Measurements from ENCODE around the gene ALDH3A1. TPM values are rescaled to one million over a fixed set of nuclear protein-coding genes. Genes with fewer than 3 reads are reported as not detected.

The ALDH3A1 gene
- polyA plus RNA-seq, 3 donors = not detected

- Mint-ChIP-seq H3K9me3 (peaks cover 0 to 1% (median 0%) of the 10 kb centered on the region in 7 donors), H3K36me3 (no peaks in the 10 kb centered on the region), H3K4me3 (no peak overlapping the region), H3K27me3 (ENCODE audit: low read depth in 3 of 3) (peaks cover 0 to 6% (median 2%) of the 10 kb centered on the region in 3 donors), H3K27ac (no peak overlapping the region), H3K4me1 (no peaks in the 10 kb centered on the region)
- H3K27me3 ChIP-seq (ENCODE audit: control insufficient read depth in 2 of 2, insufficient read depth in 2 of 2, low read length in 2 of 2) = no peaks in the 10 kb centered on the region
- WGBS (ENCODE audit: insufficient coverage) = 97% methylated on average over 9 of the region's 14 CpGs
- H2AFZ ChIP-seq (ENCODE audit: insufficient read depth, low read depth, low read length, poor library complexity, severe bottlenecking) = no peak overlapping the region
- no peaks in the 10 kb centered on the region for H3K79me2 ChIP-seq (ENCODE audit: insufficient read depth, low read length)
- no peak overlapping the region for H3K27ac ChIP-seq (ENCODE audit: low read depth in 1 of 2, low read length in 2 of 2)
- H3K4me2 ChIP-seq (replicated peaks; ENCODE audit: extremely low read depth, low read length, poor library complexity, severe bottlenecking) = no peak overlapping the region
- DNase-seq = no peak
- no peaks in the 10 kb centered on the region for H3K9me3 ChIP-seq (replicated peaks in 1 of 2; ENCODE audit: control insufficient read depth in 1 of 2, insufficient read depth in 1 of 2, low read length in 2 of 2)
- TF ChIP-seq CTCF (IDR thresholded peaks at IDR 0.05) = no peak
- H3K9ac ChIP-seq (ENCODE audit: insufficient read depth, low read length, poor library complexity, severe bottlenecking) = no peak overlapping the region
- no peak overlapping the region for H3K4me3 ChIP-seq (replicated peaks in 1 of 3; ENCODE audit: low read depth in 2 of 3, low read length in 3 of 3)
- intact Hi-C loops (cut with micrococcal nuclease) = no loop called here
- no peaks in the 10 kb centered on the region for H3K36me3 ChIP-seq (replicated peaks in 1 of 2; ENCODE audit: control insufficient read depth in 1 of 2, insufficient read depth in 2 of 2, low read length in 2 of 2)
- H4K20me1 ChIP-seq (ENCODE audit: insufficient read depth, low read length) = no peaks in the 10 kb centered on the region
- H3K4me1 ChIP-seq (ENCODE audit: control insufficient read depth in 1 of 2, insufficient read depth in 2 of 2, low read length in 2 of 2) = no peaks in the 10 kb centered on the region
Observed at GRCh38 chr17:19738073-19738449, 10.0 kb downstream of the ALDH3A1 start.

- no peak overlapping the region for H2AFZ ChIP-seq (ENCODE audit: insufficient read depth, low read depth, low read length, poor library complexity, severe bottlenecking)
Observed at GRCh38 chr17:19737305-19738072, 10.6 kb downstream of the ALDH3A1 start.

More at GRCh38 chr17:19737305-19738072, 10.6 kb downstream of the ALDH3A1 start:
- Mint-ChIP-seq H3K4me3 (no peak overlapping the region), H3K27ac (no peak overlapping the region), H3K9me3 (peaks cover 0 to 1% (median 0%) of the 10 kb centered on the region in 7 donors), H3K4me1 (no peaks in the 10 kb centered on the region), H3K36me3 (no peaks in the 10 kb centered on the region), H3K27me3 (ENCODE audit: low read depth in 3 of 3) (peaks cover 0 to 6% (median 2%) of the 10 kb centered on the region in 3 donors)
- Histone ChIP-seq H3K27ac (ENCODE audit: low read depth in 1 of 2, low read length in 2 of 2) (no peak overlapping the region), H3K9me3 (replicated peaks in 1 of 2; ENCODE audit: control insufficient read depth in 1 of 2, insufficient read depth in 1 of 2, low read length in 2 of 2) (no peaks in the 10 kb centered on the region), H3K9ac (ENCODE audit: insufficient read depth, low read length, poor library complexity, severe bottlenecking) (no peak overlapping the region), H3K27me3 (ENCODE audit: control insufficient read depth in 2 of 2, insufficient read depth in 2 of 2, low read length in 2 of 2) (no peaks in the 10 kb centered on the region), H4K20me1 (ENCODE audit: insufficient read depth, low read length) (no peaks in the 10 kb centered on the region), H3K36me3 (replicated peaks in 1 of 2; ENCODE audit: control insufficient read depth in 1 of 2, insufficient read depth in 2 of 2, low read length in 2 of 2) (no peaks in the 10 kb centered on the region), H3K79me2 (ENCODE audit: insufficient read depth, low read length) (no peaks in the 10 kb centered on the region), H3K4me1 (ENCODE audit: control insufficient read depth in 1 of 2, insufficient read depth in 2 of 2, low read length in 2 of 2) (no peaks in the 10 kb centered on the region), H3K4me3 (replicated peaks in 1 of 3; ENCODE audit: low read depth in 2 of 3, low read length in 3 of 3) (no peak overlapping the region), H3K4me2 (replicated peaks; ENCODE audit: extremely low read depth, low read length, poor library complexity, severe bottlenecking) (no peak overlapping the region)
- intact Hi-C loops (cut with micrococcal nuclease) = no loop called here
- no peak for DNase-seq
- 95% methylated on average over 15 of the region's 15 CpGs for WGBS (ENCODE audit: insufficient coverage)
- TF ChIP-seq CTCF (IDR thresholded peaks at IDR 0.05) = no peak
